HEK293T (cell line): Measurements from ENCODE around the gene CENPM.

Experiments used
- ARNT ChIP-seq: fragments of 450-650 bp; IDR thresholded peaks from 2 replicates; pipeline ENCODE4 v1.6.1; 2017; ENCODE audit warnings: mild to moderate bottlenecking
- CTBP1 ChIP-seq: fragments of 450-650 bp; IDR thresholded peaks from 2 replicates; pipeline ENCODE4 v1.6.1; 2016; ENCODE audit warnings: borderline replicate concordance
- ELF4 ChIP-seq: fragments of 450-650 bp; IDR thresholded peaks from 2 replicates; pipeline ENCODE4 v1.6.1; 2017; ENCODE audit warnings: antibody characterized with exemption
- FOXA1 ChIP-seq: fragments of 450-650 bp; IDR thresholded peaks from 2 replicates; pipeline ENCODE4 v1.6.1; 2016; ENCODE audit warnings: mild to moderate bottlenecking
- FOXM1 ChIP-seq: fragments of 450-650 bp; IDR thresholded peaks from 2 replicates; pipeline ENCODE4 v1.6.1; 2017; ENCODE audit warnings: mild to moderate bottlenecking, borderline replicate concordance
- HDGF ChIP-seq: fragments of 450-650 bp; IDR thresholded peaks from 2 replicates; pipeline ENCODE4 v1.6.1; 2017; ENCODE audit warnings: antibody characterized with exemption, borderline replicate concordance
- NFRKB ChIP-seq: fragments of 450-650 bp; IDR thresholded peaks from 2 replicates; pipeline ENCODE4 v1.6.1; 2016; ENCODE audit warnings: mild to moderate bottlenecking, moderate library complexity
- SP1 ChIP-seq: fragments of 450-650 bp; IDR thresholded peaks from 2 replicates; pipeline ENCODE4 v1.6.1; 2017

GRCh38 chr22:41928593-41929417 lies 18.1 kb downstream of the CENPM start:
- TF ChIP-seq ELF4 (no peak), HDGF (no peak), SP1 (no peak), ARNT (no peak), FOXM1 (no peak), CTBP1 (no peak), NFRKB (no peak), FOXA1 (no peak)
